Astrocyte (in vitro differentiated cells and primary cell): ENCODE measurements around the gene PPIAL4G.
"Not testable (repeated sequence)": the region's sequence is repeated elsewhere in the genome, so short reads cannot be mapped to it uniquely, and the experiment has no call there.

Experiments
- EZH2 ChIP-seq: IDR thresholded peaks from 2 replicates; pipeline ENCODE4 v1.6.1; 2012; ENCODE audit warnings: mild to moderate bottlenecking, low read length, inconsistent platforms; ENCODE audit not compliant: insufficient read depth
- TF ChIP-seq, protein P1 (sequence below): IDR thresholded peaks from 2 replicates; pipeline ENCODE4 v1.5.1; 2011; ENCODE audit warnings: low read depth, mild to moderate bottlenecking, inconsistent platforms, low read length, moderate library complexity; ENCODE audit not compliant: insufficient read depth

- TF ChIP-seq, protein P1, sequence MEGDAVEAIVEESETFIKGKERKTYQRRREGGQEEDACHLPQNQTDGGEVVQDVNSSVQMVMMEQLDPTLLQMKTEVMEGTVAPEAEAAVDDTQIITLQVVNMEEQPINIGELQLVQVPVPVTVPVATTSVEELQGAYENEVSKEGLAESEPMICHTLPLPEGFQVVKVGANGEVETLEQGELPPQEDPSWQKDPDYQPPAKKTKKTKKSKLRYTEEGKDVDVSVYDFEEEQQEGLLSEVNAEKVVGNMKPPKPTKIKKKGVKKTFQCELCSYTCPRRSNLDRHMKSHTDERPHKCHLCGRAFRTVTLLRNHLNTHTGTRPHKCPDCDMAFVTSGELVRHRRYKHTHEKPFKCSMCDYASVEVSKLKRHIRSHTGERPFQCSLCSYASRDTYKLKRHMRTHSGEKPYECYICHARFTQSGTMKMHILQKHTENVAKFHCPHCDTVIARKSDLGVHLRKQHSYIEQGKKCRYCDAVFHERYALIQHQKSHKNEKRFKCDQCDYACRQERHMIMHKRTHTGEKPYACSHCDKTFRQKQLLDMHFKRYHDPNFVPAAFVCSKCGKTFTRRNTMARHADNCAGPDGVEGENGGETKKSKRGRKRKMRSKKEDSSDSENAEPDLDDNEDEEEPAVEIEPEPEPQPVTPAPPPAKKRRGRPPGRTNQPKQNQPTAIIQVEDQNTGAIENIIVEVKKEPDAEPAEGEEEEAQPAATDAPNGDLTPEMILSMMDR = not testable (repeated sequence)
- not testable (repeated sequence) for TF ChIP-seq EZH2
Measured at GRCh38 chr1:148522561-148523204, 39.6 kb upstream of the PPIAL4G start.
